CD4-positive, alpha-beta T cell treated with Interleukin-1 beta for 1 hour (primary cell): Measurements from ENCODE around the gene STRIP1.

Source experiments
- DNase-seq, 2 donors: peaks; one replicate each; pipeline ENCODE4 v3.0.0-alpha.2; 2020 to 2022

Gene STRIP1

GRCh38 chr1:110034451-110035235, at the start of gene STRIP1:
Gene STRIP1 (plus strand): TSS chr1:110034624. CDS start chr1:110034638, 14 bp downstream.
- peak; percentile 95 to 97 for DNase-seq

DNA sequence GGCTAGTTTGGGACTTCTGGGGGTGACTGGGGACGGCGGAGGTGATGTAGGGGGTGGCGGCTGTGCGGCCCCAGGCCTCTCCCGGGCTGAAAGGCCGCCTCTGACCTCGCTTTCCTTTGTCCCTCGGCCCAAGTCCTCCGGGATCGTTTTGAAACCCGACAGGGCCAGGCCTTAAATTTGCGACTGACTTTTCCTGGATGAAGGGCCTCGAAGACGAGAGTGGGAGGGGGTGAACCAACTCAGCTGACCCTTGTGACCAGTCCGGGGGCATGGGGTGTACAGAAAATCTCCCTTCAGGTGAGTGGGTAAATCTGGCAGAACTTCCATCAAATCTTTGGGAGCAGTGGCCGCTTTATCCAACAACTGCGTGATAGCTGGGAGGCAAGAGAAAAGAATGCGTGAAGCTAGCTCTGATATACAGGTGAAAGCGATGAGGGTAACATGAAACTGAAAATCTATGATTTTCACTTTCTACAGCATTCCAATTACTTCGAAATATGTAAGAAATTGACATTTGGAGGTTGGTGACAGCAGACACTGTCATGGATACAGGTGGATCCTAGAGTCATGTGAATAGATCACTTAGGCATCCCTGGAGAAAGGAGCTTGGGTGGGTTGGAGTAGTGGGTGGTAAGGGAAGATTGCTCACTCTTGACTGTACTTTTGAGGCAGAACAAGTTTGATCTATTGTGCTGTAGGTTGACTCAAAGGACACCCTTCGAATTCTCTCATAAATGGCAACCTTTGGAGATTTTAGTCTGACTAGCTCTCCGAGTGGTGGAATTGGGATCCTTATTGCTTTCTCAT, 49.0 kb upstream of the STRIP1 start:
- DNase-seq = no peak

GRCh38 chr1:109986054-109986444, 48.4 kb upstream of the STRIP1 start:
- no peak for DNase-seq

- DNase-seq = no peak
Observed at GRCh38 chr1:109988349-109988914, 46.0 kb upstream of the STRIP1 start.

DNA sequence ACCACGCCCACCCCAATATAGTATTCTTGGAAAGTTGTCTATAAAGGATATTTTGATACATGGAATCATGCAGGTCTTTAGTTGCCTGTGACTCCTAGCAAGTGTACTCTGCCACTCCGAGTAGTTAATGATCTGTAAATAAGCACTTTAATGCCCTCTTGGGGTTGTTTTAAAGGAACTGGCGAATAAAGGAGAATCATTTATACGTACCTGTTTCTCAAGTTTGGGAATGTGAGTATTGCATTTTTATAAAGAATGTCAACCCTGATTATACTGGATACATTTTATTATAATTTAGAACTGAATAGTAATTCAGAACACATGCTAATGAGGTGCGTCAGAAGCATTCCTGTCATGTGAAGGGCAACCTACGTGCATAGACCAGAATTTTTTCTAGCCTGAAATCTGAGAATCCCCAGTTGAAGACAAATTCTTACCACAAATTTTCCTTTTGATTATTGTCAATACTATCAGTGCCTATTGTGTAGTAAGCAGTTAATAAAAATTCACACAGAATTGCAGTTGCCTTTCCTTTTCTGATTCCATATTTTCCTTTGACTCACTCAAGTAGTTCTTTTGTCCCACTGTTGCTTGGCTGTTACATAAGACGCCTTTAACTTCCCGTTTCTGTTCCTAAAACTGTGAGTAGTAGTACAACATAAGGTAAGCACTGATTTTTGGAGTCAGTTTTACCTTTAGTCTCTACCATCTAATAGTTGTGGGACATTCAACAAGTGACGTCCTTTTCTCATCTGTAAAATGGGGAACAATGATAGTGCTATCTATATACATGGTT, 44.7 kb upstream of the STRIP1 start:
- DNase-seq = no peak

- no peak for DNase-seq
Observed at GRCh38 chr1:109990302-109990653, 44.1 kb upstream of the STRIP1 start.

- DNase-seq = no peak
Observed at GRCh38 chr1:109991400-109991925, 43.0 kb upstream of the STRIP1 start.

DNA sequence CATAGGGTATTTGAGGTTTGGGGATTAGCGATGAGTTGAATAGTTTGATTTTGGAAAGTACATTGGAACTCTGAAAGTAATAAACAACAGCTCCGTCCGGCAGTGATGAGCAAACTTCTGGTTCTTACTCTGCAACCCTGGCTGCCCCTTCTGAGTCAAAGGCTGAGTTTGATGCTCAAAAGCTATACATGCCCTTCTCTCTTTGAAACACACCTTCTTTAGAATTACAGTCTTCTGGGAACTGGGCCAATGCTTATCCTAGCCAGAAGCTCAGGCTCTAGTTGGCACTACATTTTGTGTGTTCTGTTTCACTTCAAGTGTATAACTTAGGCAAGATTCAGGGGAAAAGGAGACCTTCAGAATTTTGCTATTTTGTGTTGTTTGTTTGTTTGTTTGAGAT, 40.5 kb upstream of the STRIP1 start:
- DNase-seq = no peak

DNA sequence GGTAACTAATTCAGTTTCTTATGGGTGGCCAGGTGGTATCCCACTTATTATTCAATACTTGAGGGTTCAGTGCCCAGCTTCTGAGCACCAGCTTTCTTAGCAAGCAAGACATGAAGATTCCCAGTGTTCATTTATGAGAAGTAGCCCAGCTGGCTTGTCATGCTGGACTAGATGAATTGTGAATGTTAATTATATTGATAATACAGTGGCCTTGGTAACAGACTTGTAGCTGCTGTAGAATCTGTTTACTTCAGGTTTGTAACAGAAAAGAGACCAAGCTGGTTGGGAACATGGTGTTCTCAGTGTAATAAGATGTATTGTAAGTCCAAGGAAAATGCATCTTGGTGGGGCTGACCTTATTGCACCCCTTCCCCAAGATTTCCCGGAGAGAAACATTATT, 39.8 kb upstream of the STRIP1 start:
- DNase-seq = no peak

- no peak for DNase-seq
Observed at GRCh38 chr1:109995536-109995935, 38.9 kb upstream of the STRIP1 start.

- no peak for DNase-seq
Observed at GRCh38 chr1:109996476-109996875, 37.9 kb upstream of the STRIP1 start.

GRCh38 chr1:109997204-109997866, 37.1 kb upstream of the STRIP1 start:
- no peak for DNase-seq

DNA sequence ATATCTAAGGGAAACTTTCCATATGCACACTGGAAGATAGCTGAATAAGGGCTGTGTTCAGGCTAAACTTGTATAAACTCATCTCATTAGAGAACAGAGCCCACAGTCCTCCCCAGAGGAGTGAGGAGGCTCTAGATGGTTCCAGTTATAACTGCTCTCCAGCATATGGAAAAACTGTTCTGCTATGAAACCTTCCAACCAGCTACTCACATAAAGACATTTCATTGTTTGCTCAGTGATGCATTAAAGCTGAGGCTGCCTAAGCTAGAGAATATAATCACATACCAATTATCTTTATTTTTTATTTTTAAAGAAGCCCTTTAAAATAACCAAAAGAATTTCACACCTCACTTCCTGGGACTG, 36.6 kb upstream of the STRIP1 start:
- no peak for DNase-seq

DNA sequence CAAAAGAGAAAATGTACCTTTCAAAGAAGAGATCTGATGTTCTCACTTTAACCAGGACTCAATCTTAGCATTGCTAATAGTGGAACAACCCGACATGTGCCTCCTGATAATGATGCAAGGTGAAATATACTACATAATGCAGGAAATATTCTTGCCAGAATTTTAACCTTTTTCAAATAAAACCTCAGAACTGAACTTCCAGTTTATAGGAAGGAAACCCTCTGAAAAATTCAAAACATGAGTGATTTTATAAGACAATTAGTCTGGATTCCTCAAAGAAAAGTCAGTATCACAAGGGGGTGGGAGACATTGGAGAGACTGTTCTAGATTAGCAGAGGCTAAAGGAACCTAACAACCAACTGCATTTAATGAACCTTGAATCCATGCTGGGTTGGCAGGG, 31.7 kb upstream of the STRIP1 start:
- no peak for DNase-seq

GRCh38 chr1:110003747-110004428, 30.5 kb upstream of the STRIP1 start:
- DNase-seq = peak in 1 of 2 donors; percentile 5

GRCh38 chr1:110004583-110004982, 29.8 kb upstream of the STRIP1 start:
- no peak for DNase-seq

- DNase-seq = no peak
Observed at GRCh38 chr1:110005971-110006370, 28.5 kb upstream of the STRIP1 start.

- no peak for DNase-seq
Observed at GRCh38 chr1:110006516-110006915, 27.9 kb upstream of the STRIP1 start.

GRCh38 chr1:110007046-110007830, 27.2 kb upstream of the STRIP1 start:
- DNase-seq = no peak

GRCh38 chr1:110008971-110009565, 25.4 kb upstream of the STRIP1 start:
- no peak for DNase-seq
